ENCODE results near the gene CXorf51B.
"Not testable (repeated sequence)": the region's sequence is repeated elsewhere in the genome, so short reads cannot be mapped to it uniquely, and the experiment has no call there.

CXorf51B gene

GRCh38 chrX:146809471-146809870 lies at the start of gene CXorf51B:
Gene CXorf51B, plus strand, starts transcription at chrX:146809771. Its CDS starts 21 bp downstream, at chrX:146809792.
- H3K4me1 Mint-ChIP-seq, DNase-seq, CTCF ChIA-PET, H3K4me3 Mint-ChIP-seq, H3K27me3 Mint-ChIP-seq, H3K9me3 Mint-ChIP-seq, H3K27ac Mint-ChIP-seq, H3K36me3 Mint-ChIP-seq: not testable (repeated sequence)

GRCh38 chrX:146814644-146815043 lies 5.1 kb downstream of the CXorf51B start, which contains the start of gene CXorf51A:
Gene CXorf51A, minus strand, starts transcription at chrX:146814744. Its CDS starts 21 bp downstream, at chrX:146814723.
- H3K27me3 Mint-ChIP-seq, DNase-seq, H3K27ac Mint-ChIP-seq, H3K36me3 Mint-ChIP-seq, H3K4me3 Mint-ChIP-seq, CTCF ChIA-PET, H3K4me1 Mint-ChIP-seq, H3K9me3 Mint-ChIP-seq: not testable (repeated sequence)

- DNase-seq: no peak
- CTCF ChIA-PET: no interaction called here
- Mint-ChIP-seq H3K27me3 (no peaks in the 10 kb centered on the region), H3K36me3 (no peaks in the 10 kb centered on the region), H3K9me3 (peaks cover 2% of the 10 kb centered on the region), H3K4me3 (no peak overlapping the region), H3K4me1 (no peaks in the 10 kb centered on the region), H3K27ac (no peak overlapping the region)
Measured at GRCh38 chrX:146831994-146832393, 22.4 kb downstream of the CXorf51B start.

- no peak overlapping the region for H3K27ac Mint-ChIP-seq
- CTCF ChIA-PET: no interaction called here
- H3K36me3 Mint-ChIP-seq: no peaks in the 10 kb centered on the region
- peaks cover 2% of the 10 kb centered on the region for H3K9me3 Mint-ChIP-seq
- DNase-seq: no peak
- no peaks in the 10 kb centered on the region for H3K4me1 Mint-ChIP-seq
- no peaks in the 10 kb centered on the region for H3K27me3 Mint-ChIP-seq
- H3K4me3 Mint-ChIP-seq: no peak overlapping the region
Measured at GRCh38 chrX:146854281-146854680, 44.7 kb downstream of the CXorf51B start.

Data from activated naive CD4-positive, alpha-beta T cell treated with anti-CD3 and anti-CD28 coated beads, Interleukin-2, amount 10 ng/mL, durations not matched to agents 7 days and 5 days (primary cell).